Measurements from ENCODE around the gene XKR8. TPM values are rescaled to one million over a fixed set of nuclear protein-coding genes. Genes with fewer than 3 reads are reported as not detected.

XKR8 gene
- total and polyA plus RNA-seq, 9 of the 15 experiments (the other 6 are each of a cell fraction or from before 2014, with no cell fraction given) = 0.45 to 2.8 (median 1.7) TPM

DNA sequence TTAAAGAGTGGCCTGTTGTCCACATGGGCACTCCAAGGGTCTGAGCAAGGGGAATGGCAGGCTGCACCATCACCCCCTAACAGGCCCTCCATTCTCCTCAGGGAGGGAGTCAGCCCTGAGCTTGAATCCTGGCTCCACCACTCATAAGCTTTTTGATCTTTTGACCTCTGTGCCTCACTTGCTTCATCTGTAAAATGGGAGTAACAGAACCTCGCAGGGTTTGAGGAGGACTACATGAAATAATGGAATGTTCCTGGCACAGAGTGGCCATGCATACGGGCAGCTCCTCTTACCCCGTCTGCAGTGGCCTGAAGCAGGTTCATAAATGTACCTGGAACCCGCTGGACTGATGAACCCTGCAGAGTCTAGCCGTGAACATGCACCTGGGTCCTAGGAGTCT, 2.1 kb upstream of the XKR8 start (continued):
- TF ChIP-seq, protein P1, sequence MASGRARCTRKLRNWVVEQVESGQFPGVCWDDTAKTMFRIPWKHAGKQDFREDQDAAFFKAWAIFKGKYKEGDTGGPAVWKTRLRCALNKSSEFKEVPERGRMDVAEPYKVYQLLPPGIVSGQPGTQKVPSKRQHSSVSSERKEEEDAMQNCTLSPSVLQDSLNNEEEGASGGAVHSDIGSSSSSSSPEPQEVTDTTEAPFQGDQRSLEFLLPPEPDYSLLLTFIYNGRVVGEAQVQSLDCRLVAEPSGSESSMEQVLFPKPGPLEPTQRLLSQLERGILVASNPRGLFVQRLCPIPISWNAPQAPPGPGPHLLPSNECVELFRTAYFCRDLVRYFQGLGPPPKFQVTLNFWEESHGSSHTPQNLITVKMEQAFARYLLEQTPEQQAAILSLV (tag; IDR thresholded peaks at IDR 0.05) = no peak
- TF ChIP-seq ZNF224 (CRISPR knock-in tag; IDR thresholded peaks at IDR 0.05) (no peak), L3MBTL2 (IDR thresholded peaks at IDR 0.05) (no peak), ZBTB1 (CRISPR knock-in tag; IDR thresholded peaks at IDR 0.05; ENCODE audit: borderline replicate concordance, low read depth) (no peak), POLR2A (conservative IDR thresholded peaks at IDR 0.05) (no peak), HNRNPL (IDR thresholded peaks at IDR 0.05; ENCODE audit: low read depth, low read length) (no peak), COPS2 (conservative IDR thresholded peaks at IDR 0.05) (no peak), DPF2 (IDR thresholded peaks at IDR 0.05) (no peak), DDX20 (tag; IDR thresholded peaks at IDR 0.05; ENCODE audit: low read depth) (no peak), TCF7 (IDR thresholded peaks at IDR 0.05; ENCODE audit: borderline replicate concordance) (no peak), ZNF354B (CRISPR knock-in tag; IDR thresholded peaks at IDR 0.05) (no peak), KDM1A (IDR thresholded peaks at IDR 0.05) (peak; percentile 43 to 63; a peak in 3 of 4 replicates), ESRRA (IDR thresholded peaks at IDR 0.05; ENCODE audit: borderline replicate concordance, low read depth) (peak; percentile 99)
- TF ChIP-seq, protein P2, sequence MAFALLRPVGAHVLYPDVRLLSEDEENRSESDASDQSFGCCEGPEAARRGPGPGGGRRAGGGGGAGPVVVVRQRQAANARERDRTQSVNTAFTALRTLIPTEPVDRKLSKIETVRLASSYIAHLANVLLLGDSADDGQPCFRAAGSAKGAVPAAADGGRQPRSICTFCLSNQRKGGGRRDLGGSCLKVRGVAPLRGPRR (CRISPR knock-in tag; IDR thresholded peaks at IDR 0.05) = no peak
- TF ChIP-seq, protein P3, sequence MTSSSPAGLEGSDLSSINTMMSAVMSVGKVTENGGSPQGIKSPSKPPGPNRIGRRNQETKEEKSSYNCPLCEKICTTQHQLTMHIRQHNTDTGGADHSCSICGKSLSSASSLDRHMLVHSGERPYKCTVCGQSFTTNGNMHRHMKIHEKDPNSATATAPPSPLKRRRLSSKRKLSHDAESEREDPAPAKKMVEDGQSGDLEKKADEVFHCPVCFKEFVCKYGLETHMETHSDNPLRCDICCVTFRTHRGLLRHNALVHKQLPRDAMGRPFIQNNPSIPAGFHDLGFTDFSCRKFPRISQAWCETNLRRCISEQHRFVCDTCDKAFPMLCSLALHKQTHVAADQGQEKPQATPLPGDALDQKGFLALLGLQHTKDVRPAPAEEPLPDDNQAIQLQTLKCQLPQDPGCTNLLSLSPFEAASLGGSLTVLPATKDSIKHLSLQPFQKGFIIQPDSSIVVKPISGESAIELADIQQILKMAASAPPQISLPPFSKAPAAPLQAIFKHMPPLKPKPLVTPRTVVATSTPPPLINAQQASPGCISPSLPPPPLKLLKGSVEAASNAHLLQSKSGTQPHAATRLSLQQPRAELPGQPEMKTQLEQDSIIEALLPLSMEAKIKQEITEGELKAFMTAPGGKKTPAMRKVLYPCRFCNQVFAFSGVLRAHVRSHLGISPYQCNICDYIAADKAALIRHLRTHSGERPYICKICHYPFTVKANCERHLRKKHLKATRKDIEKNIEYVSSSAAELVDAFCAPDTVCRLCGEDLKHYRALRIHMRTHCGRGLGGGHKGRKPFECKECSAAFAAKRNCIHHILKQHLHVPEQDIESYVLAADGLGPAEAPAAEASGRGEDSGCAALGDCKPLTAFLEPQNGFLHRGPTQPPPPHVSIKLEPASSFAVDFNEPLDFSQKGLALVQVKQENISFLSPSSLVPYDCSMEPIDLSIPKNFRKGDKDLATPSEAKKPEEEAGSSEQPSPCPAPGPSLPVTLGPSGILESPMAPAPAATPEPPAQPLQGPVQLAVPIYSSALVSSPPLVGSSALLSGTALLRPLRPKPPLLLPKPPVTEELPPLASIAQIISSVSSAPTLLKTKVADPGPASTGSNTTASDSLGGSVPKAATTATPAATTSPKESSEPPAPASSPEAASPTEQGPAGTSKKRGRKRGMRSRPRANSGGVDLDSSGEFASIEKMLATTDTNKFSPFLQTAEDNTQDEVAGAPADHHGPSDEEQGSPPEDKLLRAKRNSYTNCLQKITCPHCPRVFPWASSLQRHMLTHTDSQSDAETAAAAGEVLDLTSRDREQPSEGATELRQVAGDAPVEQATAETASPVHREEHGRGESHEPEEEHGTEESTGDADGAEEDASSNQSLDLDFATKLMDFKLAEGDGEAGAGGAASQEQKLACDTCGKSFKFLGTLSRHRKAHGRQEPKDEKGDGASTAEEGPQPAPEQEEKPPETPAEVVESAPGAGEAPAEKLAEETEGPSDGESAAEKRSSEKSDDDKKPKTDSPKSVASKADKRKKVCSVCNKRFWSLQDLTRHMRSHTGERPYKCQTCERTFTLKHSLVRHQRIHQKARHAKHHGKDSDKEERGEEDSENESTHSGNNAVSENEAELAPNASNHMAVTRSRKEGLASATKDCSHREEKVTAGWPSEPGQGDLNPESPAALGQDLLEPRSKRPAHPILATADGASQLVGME (CRISPR knock-in tag; IDR thresholded peaks at IDR 0.05) = no peak
- TF ChIP-seq, protein P4, sequence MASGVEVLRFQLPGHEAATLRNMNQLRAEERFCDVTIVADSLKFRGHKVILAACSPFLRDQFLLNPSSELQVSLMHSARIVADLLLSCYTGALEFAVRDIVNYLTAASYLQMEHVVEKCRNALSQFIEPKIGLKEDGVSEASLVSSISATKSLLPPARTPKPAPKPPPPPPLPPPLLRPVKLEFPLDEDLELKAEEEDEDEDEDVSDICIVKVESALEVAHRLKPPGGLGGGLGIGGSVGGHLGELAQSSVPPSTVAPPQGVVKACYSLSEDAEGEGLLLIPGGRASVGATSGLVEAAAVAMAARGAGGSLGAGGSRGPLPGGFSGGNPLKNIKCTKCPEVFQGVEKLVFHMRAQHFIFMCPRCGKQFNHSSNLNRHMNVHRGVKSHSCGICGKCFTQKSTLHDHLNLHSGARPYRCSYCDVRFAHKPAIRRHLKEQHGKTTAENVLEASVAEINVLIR (CRISPR knock-in tag; IDR thresholded peaks at IDR 0.05) = no peak
